ENCODE results near the gene IPO11. TPM values are rescaled to one million over a fixed set of nuclear protein-coding genes. Genes with fewer than 3 reads are reported as not detected.
"Not testable (repeated sequence)": the region's sequence is repeated elsewhere in the genome, so short reads cannot be mapped to it uniquely, and the experiment has no call there.

IPO11 gene
- total RNA-seq, 4 donors from 2014 or later = 20.8 to 48.2 (median 23.6) TPM

GRCh38 chr5:62649476-62650113 is 237.0 kb downstream of the IPO11 start:
- TF ChIP-seq, protein P1, sequence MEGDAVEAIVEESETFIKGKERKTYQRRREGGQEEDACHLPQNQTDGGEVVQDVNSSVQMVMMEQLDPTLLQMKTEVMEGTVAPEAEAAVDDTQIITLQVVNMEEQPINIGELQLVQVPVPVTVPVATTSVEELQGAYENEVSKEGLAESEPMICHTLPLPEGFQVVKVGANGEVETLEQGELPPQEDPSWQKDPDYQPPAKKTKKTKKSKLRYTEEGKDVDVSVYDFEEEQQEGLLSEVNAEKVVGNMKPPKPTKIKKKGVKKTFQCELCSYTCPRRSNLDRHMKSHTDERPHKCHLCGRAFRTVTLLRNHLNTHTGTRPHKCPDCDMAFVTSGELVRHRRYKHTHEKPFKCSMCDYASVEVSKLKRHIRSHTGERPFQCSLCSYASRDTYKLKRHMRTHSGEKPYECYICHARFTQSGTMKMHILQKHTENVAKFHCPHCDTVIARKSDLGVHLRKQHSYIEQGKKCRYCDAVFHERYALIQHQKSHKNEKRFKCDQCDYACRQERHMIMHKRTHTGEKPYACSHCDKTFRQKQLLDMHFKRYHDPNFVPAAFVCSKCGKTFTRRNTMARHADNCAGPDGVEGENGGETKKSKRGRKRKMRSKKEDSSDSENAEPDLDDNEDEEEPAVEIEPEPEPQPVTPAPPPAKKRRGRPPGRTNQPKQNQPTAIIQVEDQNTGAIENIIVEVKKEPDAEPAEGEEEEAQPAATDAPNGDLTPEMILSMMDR (IDR thresholded peaks at IDR 0.05) = no peak
- no peak for ATAC-seq (ENCODE audit: low FRiP score)
- no peak for DNase-seq (ENCODE audit: low spot score)

- ATAC-seq (ENCODE audit: low FRiP score) = no peak
- TF ChIP-seq, protein P1 (IDR thresholded peaks at IDR 0.05) = no peak
Measured at GRCh38 chr5:62650197-62650596, 237.6 kb downstream of the IPO11 start.

GRCh38 chr5:62652225-62652624 is 239.7 kb downstream of the IPO11 start:
- ATAC-seq (ENCODE audit: low FRiP score) (no peak), DNase-seq (ENCODE audit: low spot score) (no peak)
- TF ChIP-seq, protein P1 (IDR thresholded peaks at IDR 0.05) = no peak

More at GRCh38 chr5:62650197-62650596, 237.6 kb downstream of the IPO11 start:
- no peak for DNase-seq (ENCODE audit: low spot score)

DNA sequence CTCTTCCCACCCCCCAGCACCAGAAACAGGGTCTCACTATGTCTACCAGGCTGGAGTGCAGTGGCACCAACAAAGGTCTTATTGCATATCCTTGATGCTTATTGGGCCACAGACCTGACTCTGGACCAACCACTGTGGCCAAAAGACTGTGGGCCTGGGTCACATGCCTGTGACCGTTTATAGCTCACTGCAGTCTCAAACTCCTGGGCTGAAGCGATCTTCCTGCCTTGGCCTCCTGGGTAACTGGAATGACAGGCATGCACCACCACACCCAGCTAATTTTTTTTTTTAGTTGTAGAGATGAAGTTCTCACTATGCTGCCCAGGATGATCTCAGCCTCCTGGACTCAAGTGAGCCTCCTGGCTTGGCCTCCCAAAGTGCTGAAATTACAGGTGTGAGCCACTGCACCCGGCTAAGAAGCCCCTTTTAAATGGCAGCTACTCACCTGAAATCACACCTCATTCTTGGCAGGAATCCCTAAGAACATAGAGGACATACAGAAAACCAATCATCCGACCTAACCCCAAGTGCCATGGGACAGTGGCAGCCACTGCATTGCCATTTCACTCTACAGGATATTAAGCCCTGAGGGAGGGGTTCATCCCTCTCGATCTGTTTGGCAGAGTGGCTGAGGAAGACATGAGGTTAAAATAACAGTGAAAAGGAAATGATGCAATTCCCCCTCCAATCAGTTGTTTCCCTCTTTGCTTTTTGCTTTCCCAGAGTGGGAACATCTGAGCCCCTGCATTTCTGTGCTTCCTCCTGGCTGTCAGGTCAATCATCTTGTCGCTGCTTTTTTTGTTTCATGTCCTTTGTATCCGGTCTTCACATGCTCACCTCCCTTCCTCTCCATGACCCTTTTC is 240.7 kb downstream of the IPO11 start:
- TF ChIP-seq, protein P1 (IDR thresholded peaks at IDR 0.05) = no peak
- DNase-seq (ENCODE audit: low spot score) (no peak), ATAC-seq (ENCODE audit: low FRiP score) (no peak)

- no peak for DNase-seq (ENCODE audit: low spot score)
- TF ChIP-seq, protein P1 (IDR thresholded peaks at IDR 0.05) = no peak
Measured at GRCh38 chr5:62653864-62654575, 241.5 kb downstream of the IPO11 start.

DNA sequence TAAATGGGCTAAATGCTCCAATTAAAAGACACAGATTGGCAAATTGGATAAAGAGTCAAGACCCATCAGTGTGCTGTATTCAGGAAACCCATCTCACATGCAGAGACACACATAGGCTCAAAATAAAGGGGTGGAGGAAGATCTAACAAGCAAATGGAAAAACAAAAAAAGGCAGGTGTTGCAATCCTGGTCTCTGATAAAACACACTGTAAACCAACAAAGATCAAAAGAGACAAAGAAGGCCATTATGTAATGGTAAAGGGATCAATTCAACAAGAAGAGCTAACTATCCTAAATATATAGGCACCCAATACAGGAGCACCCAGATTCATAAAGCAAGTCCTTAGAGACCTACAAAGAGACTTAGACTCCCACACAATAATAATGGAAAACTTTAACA is 245.2 kb downstream of the IPO11 start:
- not testable (repeated sequence) for DNase-seq (ENCODE audit: low spot score); ATAC-seq (ENCODE audit: low FRiP score)

More at GRCh38 chr5:62653864-62654575, 241.5 kb downstream of the IPO11 start:
- ATAC-seq (ENCODE audit: low FRiP score) = no peak

DNA sequence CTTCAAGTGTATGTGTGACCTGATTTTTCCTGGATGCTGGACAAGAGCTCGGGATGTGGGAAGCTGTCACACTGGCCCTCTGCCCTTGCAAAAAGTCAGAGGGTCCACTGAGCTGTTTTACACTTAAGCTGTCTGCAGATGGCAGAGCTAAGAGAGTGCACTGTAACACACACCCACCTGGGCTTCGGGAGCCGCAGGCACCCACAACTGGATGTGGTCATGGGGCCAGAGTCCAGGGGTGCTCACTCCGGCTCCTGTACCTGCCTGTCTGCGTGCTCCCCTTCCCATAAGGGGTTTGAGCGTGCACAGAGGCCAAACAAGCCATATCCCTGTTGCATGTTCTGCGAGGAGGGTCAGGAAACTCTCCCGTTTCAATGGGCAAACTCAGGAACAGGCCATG is 248.6 kb downstream of the IPO11 start:
- DNase-seq (ENCODE audit: low spot score) (no peak), ATAC-seq (ENCODE audit: low FRiP score) (no peak)
- TF ChIP-seq, protein P1 (IDR thresholded peaks at IDR 0.05) = no peak
